ENCODE data around the gene SLC2A4RG. TPM values are rescaled to one million over a fixed set of nuclear protein-coding genes. Genes with fewer than 3 reads are reported as not detected.

Gene SLC2A4RG
- total RNA-seq, 4 donors from 2014 or later, result 10.5 to 120 (median 41.0) TPM

DNA sequence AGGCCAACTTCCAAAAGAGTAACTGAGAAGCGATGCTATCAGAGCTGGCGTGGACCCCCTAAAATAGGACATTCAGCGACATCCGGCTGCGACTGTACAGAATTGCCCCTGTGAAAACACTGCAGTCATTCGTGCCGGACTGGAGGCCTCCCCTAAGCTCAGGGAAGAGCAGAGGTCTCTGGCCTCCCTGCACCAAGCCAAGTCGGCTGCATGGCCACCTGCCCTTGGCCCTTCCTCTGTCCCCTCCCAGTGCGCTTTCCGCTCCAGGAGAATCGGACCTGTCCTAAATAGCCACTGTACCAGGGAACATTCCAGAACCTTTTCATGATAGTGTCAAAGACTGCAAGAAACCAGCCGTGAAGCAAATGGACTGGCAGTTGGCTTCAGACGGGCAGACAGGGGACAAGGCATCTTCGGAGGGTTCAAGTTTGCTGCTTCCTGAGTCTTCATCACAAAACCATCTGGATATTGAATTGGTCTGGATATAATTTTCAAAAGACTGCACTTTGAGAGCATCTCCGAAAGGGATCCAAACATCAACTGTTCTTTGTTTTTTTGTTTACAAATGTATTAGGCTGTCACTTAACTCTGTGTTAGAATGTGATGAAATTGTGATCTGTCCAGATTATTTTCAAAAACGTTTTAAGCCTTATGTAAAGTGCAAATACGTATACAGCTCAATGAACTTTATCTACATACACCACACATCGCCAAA is 16.5 kb downstream of the SLC2A4RG start:
- H3K4me3 ChIP-seq, result no peak overlapping the region
- H3K9me3 ChIP-seq, result no peaks in the 10 kb centered on the region
- no peaks in the 10 kb centered on the region for H3K4me1 ChIP-seq
- no peak for DNase-seq
- intact Hi-C loops (cut with DNase I; ENCODE audit: low total_unique reads), result no loop called here
- H3K27me3 ChIP-seq, result no peaks in the 10 kb centered on the region
- TF ChIP-seq POLR2A (IDR thresholded peaks at IDR 0.05), result no peak
- TF ChIP-seq, protein P1, sequence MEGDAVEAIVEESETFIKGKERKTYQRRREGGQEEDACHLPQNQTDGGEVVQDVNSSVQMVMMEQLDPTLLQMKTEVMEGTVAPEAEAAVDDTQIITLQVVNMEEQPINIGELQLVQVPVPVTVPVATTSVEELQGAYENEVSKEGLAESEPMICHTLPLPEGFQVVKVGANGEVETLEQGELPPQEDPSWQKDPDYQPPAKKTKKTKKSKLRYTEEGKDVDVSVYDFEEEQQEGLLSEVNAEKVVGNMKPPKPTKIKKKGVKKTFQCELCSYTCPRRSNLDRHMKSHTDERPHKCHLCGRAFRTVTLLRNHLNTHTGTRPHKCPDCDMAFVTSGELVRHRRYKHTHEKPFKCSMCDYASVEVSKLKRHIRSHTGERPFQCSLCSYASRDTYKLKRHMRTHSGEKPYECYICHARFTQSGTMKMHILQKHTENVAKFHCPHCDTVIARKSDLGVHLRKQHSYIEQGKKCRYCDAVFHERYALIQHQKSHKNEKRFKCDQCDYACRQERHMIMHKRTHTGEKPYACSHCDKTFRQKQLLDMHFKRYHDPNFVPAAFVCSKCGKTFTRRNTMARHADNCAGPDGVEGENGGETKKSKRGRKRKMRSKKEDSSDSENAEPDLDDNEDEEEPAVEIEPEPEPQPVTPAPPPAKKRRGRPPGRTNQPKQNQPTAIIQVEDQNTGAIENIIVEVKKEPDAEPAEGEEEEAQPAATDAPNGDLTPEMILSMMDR (IDR thresholded peaks at IDR 0.05), result no peak
- H3K36me3 ChIP-seq, result no peaks in the 10 kb centered on the region
- H3K27ac ChIP-seq, result no peak overlapping the region

DNA sequence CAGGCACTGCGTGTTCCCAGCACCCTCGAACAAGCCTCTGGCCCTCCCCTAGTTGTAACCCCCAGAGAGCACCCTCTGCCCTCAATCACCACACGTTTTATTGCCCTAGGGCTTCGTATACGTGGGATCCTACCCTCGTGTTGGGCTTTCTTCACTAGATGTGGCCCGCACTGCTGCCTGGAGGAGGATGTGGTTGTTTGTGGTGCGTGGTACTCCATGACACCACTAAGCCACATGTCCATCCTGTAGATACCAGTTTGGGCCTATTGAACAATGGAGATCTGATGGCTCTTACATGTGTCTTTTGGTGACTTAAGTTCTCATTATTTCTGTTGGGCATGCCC is 17.0 kb downstream of the SLC2A4RG start:
- TF ChIP-seq POLR2A (IDR thresholded peaks at IDR 0.05), result no peak
- TF ChIP-seq, protein P1 (IDR thresholded peaks at IDR 0.05), result no peak
- Histone ChIP-seq H3K9me3 (no peaks in the 10 kb centered on the region), H3K36me3 (no peaks in the 10 kb centered on the region), H3K27me3 (no peaks in the 10 kb centered on the region), H3K27ac (no peak overlapping the region), H3K4me3 (no peak overlapping the region), H3K4me1 (no peaks in the 10 kb centered on the region)
- no peak for DNase-seq
- intact Hi-C loops (cut with DNase I; ENCODE audit: low total_unique reads), result no loop called here

DNA sequence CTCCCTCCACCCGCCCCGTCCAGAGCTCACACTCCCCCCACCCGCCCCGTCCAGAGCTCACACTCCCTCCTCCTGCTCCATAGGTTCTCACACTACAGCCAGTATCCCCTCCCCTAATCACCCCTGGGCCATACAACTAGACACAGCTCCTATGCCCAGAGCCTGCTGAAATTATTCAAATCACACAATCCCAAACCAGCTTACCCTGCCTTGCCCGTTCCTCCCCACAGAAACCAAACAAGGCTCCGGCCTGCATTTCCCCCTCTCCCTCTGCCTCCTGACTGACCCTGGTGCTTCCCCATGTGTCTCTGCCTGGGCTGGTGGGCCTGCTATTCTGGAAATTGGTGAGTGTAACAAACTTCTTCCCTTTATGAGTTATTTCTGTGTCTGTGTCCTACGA is 18.6 kb downstream of the SLC2A4RG start:
- Histone ChIP-seq H3K9me3 (no peaks in the 10 kb centered on the region), H3K36me3 (no peaks in the 10 kb centered on the region), H3K27me3 (no peaks in the 10 kb centered on the region), H3K4me1 (no peaks in the 10 kb centered on the region), H3K27ac (no peak overlapping the region), H3K4me3 (no peak overlapping the region)
- no peak for TF ChIP-seq POLR2A (IDR thresholded peaks at IDR 0.05)
- TF ChIP-seq, protein P1 (IDR thresholded peaks at IDR 0.05), result no peak
- intact Hi-C loops (cut with DNase I; ENCODE audit: low total_unique reads), result no loop called here
- DNase-seq, result no peak

DNA sequence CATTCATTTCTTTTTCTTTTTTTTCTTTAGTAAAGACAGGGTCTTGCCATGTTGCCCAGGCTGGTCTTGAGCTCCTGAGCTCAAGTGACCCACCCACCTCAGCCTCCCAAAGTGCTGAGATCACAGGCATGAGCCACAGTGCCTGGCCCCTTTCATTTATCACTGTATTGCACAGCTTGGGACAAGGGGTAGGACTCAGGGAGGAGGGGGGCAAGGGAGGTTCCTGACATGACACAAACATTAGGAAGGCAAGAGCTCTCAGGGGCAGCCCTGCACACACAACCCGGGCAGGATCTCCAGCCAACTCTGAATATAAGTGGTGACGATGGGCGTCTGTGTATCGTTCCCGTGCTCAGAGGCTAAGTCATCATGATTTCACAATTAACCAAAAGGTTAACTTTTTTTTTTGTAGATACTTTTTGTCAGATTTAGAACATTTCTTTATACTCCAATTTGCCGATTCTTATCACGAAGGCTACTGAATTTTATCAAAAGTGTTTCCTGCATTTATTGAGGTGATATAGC is 19.9 kb downstream of the SLC2A4RG start:
- TF ChIP-seq POLR2A (IDR thresholded peaks at IDR 0.05), result no peak
- TF ChIP-seq, protein P1 (IDR thresholded peaks at IDR 0.05), result no peak
- Histone ChIP-seq H3K4me1 (no peaks in the 10 kb centered on the region), H3K27me3 (no peaks in the 10 kb centered on the region), H3K36me3 (no peaks in the 10 kb centered on the region), H3K27ac (no peak overlapping the region), H3K9me3 (no peaks in the 10 kb centered on the region), H3K4me3 (no peak overlapping the region)
- no peak for DNase-seq
- intact Hi-C loops (cut with DNase I; ENCODE audit: low total_unique reads), result no loop called here

DNA sequence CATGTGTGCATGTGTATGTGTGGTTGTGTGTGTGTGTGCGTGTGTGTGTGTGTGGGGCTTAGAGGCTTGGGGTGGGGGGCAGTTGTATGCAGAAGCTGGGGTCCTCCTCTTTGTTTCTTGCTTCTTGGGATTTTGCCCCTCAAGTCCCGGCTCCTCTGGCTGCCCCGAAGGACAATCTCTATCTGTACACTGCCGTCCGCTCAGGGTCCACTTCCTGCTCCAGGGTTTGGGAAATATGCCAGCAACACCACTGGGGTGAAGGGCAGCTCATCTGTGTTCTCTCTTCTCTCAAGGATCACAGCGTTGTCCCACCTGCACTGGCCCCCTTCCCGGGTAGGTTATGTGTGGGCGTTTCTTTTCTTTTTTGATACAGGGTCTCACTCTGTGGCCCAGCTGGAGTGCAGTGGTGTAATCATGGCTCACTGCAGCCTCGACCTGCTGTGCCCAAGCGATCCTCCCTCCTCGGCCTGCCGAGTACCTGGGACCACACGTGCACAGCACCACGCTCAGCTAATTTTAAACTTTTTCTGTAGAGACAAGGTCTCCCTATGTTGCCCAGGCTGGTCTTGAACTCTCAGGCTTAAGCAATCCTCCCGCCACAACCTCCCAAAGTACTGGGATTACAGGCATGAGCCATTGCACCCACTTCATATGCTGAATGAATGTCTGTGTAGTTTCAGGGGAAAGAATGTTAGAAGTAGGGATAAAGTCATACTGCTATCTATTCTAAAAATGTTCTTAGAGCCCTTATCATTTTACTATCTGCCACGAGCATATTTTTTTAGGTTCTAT is 25.7 kb downstream of the SLC2A4RG start:
- Histone ChIP-seq H3K4me3 (no peak overlapping the region), H3K9me3 (no peaks in the 10 kb centered on the region), H3K27me3 (no peaks in the 10 kb centered on the region), H3K4me1 (no peaks in the 10 kb centered on the region), H3K27ac (no peak overlapping the region), H3K36me3 (no peaks in the 10 kb centered on the region)
- no peak for TF ChIP-seq POLR2A (IDR thresholded peaks at IDR 0.05)
- TF ChIP-seq, protein P1 (IDR thresholded peaks at IDR 0.05), result no peak
- intact Hi-C loops (cut with DNase I; ENCODE audit: low total_unique reads), result no loop called here
- no peak for DNase-seq
